K562 (cell line): Measurements from ENCODE around the gene MTCH2. TPM values are rescaled to one million over a fixed set of nuclear protein-coding genes. Genes with fewer than 3 reads are reported as not detected.
A peak's percentile ranks its signal among the peaks of the same experiment; 100 is the strongest.

Experiments
- ATAC-seq: fragments of 200-7000 bp; cut with Tn5 transposase; 3 replicates; pipeline ENCODE4 v1.9.1; 2020; ENCODE audit warnings: moderate library complexity
- BruUV-seq: library from RNA; stranded (reverse); fragments of 400-500 nt; replicated peaks from 2 replicates; lab custom pipeline; 2021; lab: Mats Ljungman, UMichigan
- CTCF ChIA-PET: fragments of 300-600 bp; formaldehyde crosslinking; extraction: SDS; loops from one replicate; lab custom pipeline; 2021; ENCODE audit warnings: low intra/inter-chr PET ratio; lab: Yijun Ruan, JAX
- POLR2A ChIA-PET: fragments of 300-600, 350-650 bp; sonication (Branson Sonifier 250); formaldehyde crosslinking; extraction: SDS; loops from one replicate; lab custom pipeline; 2021; ENCODE audit warnings: antibody characterized with exemption, inconsistent platforms; lab: Yijun Ruan, JAX
- DNase-seq, 4 experiments: peaks; one replicate each; pipeline versions ENCODE4 v3.0.0 to v3.0.0-alpha.2; 2011 to 2018; ENCODE audit warnings: low spot score in 3 of 4, mixed read lengths in 3 of 4; ENCODE audit errors: extremely low read depth in 1 of 4
- FAIRE-seq: peaks from 2 replicates; lab custom pipeline; 2011; peaks lifted over from hg19 to GRCh38; lab: Jason Lieb, UNC
- H2AFZ ChIP-seq: 2 replicates; pipeline ENCODE4 v1.6.0; 2011; ENCODE audit warnings: low read depth, low read length, control low read depth, inconsistent platforms
- H3K27ac ChIP-seq: fragments of 200-600 bp; 3 replicates; pipeline ENCODE4 v1.8.0; 2011; ENCODE audit warnings: low read depth, mild to moderate bottlenecking, control low read depth, inconsistent platforms, low read length, moderate library complexity, mixed read lengths; ENCODE audit errors: extremely low read depth
- H3K27me3 ChIP-seq, 2 experiments: fragments of 300-600 bp in 1 of 2; 2 replicates in 1 of 2; 3 replicates in 1 of 2; pipeline versions ENCODE4 v1.6.0 to v1.8.0; 2011; ENCODE audit warnings: inconsistent platforms in 2 of 2, low read length in 2 of 2, mild to moderate bottlenecking in 1 of 2, mixed read lengths in 1 of 2, moderate library complexity in 1 of 2; ENCODE audit not compliant: control insufficient read depth in 2 of 2, insufficient read depth in 2 of 2
- H3K36me3 ChIP-seq: fragments of 300-600 bp; 3 replicates; pipeline ENCODE4 v1.8.0; 2011; ENCODE audit warnings: mild to moderate bottlenecking, low read length, inconsistent platforms; ENCODE audit not compliant: control insufficient read depth, insufficient read depth
- H3K4me1 ChIP-seq, 2 experiments: fragments of 200-600 bp in 1 of 2; replicated peaks in 1 of 2; 2 replicates in 1 of 2; 3 replicates in 1 of 2; pipeline versions ENCODE4 v1.5.1 to v1.8.0; 2011; ENCODE audit warnings: inconsistent platforms in 2 of 2, low read length in 2 of 2, mild to moderate bottlenecking in 1 of 2, mixed read lengths in 1 of 2, moderate library complexity in 1 of 2; ENCODE audit not compliant: control insufficient read depth in 2 of 2, insufficient read depth in 2 of 2
- H3K4me2 ChIP-seq: 2 replicates; pipeline ENCODE4 v1.6.1; 2011; ENCODE audit warnings: low read length, control low read depth, inconsistent platforms, mixed read lengths; ENCODE audit not compliant: insufficient read depth
- H3K4me3 ChIP-seq: fragments of 200-600 bp; sonication (generic), shearing (Covaris generic); 2 replicates; pipeline ENCODE4 v1.5.1; 2016; ENCODE audit warnings: control low read depth, inconsistent platforms
- H3K79me2 ChIP-seq: fragments of 200-600 bp; 3 replicates; pipeline ENCODE4 v1.8.0; 2011; ENCODE audit warnings: low read length, inconsistent platforms; ENCODE audit not compliant: control insufficient read depth, insufficient read depth
- H3K9ac ChIP-seq, 2 experiments: 2 replicates each; pipeline versions ENCODE4 v1.6.0 to v1.6.1; 2011; ENCODE audit warnings: low read depth in 2 of 2, low read length in 2 of 2, control low read depth in 1 of 2, inconsistent platforms in 1 of 2, mild to moderate bottlenecking in 1 of 2, mixed read lengths in 1 of 2; ENCODE audit not compliant: insufficient read depth in 1 of 2
- H3K9me1 ChIP-seq: one replicate; pipeline ENCODE4 v1.6.0; 2011; ENCODE audit warnings: inconsistent platforms, mild to moderate bottlenecking, low read length, moderate library complexity; ENCODE audit not compliant: control insufficient read depth, insufficient read depth
- H3K9me3 ChIP-seq: replicated peaks from 2 replicates; pipeline ENCODE4 v1.5.1; 2011; ENCODE audit warnings: low read depth, low read length, inconsistent platforms; ENCODE audit not compliant: control insufficient read depth, insufficient read depth
- H4K20me1 ChIP-seq: replicated peaks from 2 replicates; pipeline ENCODE4 v1.6.1; 2011; ENCODE audit warnings: low read length, inconsistent platforms, mixed read lengths; ENCODE audit not compliant: control insufficient read depth, insufficient read depth
- BCOR ChIP-seq: fragments of 450-650 bp; IDR thresholded peaks from 2 replicates; pipeline ENCODE4 v1.6.1; 2016
- CEBPZ ChIP-seq: fragments of 150-350 bp; IDR thresholded peaks from 2 replicates; pipeline ENCODE4 v1.6.1; 2014; ENCODE audit warnings: low read depth, mild to moderate bottlenecking, low read length, borderline replicate concordance
- GATA2 ChIP-seq: sonication (generic); formaldehyde crosslinking; IDR thresholded peaks from 2 replicates; pipeline ENCODE4 v1.4.0; 2020; ENCODE audit warnings: mild to moderate bottlenecking, missing genetic modification reagents
- MAFF ChIP-seq: IDR thresholded peaks from 2 replicates; pipeline ENCODE4 v1.6.1; 2012; ENCODE audit warnings: low read length, improper control_type of control experiment
- MNT ChIP-seq, 2 experiments: fragments of 450-650 bp; conservative IDR thresholded peaks; 2 replicates each; pipeline ENCODE4 v1.6.1; 2017; ENCODE audit warnings: mild to moderate bottlenecking in 2 of 2, moderate library complexity in 2 of 2
- VEZF1 ChIP-seq: fragments of 200-800 bp; sonication (Bioruptor generic); IDR thresholded peaks from 2 replicates; pipeline ENCODE4 v1.6.1; 2017; ENCODE audit warnings: missing genetic modification characterization, missing compliant biosample characterization
- ZBTB7A ChIP-seq: IDR thresholded peaks from 2 replicates; pipeline ENCODE4 v1.6.1; 2011; ENCODE audit warnings: low read depth, mild to moderate bottlenecking, low read length, moderate library complexity, borderline replicate concordance; ENCODE audit not compliant: control insufficient read depth
- ZNF253 ChIP-seq: fragments of 250-450 bp; sonication (Bioruptor Pico); conservative IDR thresholded peaks from 2 replicates; pipeline ENCODE4 v1.6.1; 2021; ENCODE audit warnings: mild to moderate bottlenecking
- WGBS: fragments of 100-300 bp; shearing (Covaris generic); methylation state at CpG from one replicate; pipeline ENCODE4 v1.1.6; 2016; ENCODE audit warnings: low coverage, mixed read lengths; ENCODE audit not compliant: insufficient coverage; ENCODE audit errors: missing lambda C conversion rate; 5-methylcytosine and 5-hydroxymethylcytosine counted together
- in situ Hi-C: fragments of 300-500 bp; cut with MboI; formaldehyde crosslinking; loops from 4 replicates; pipeline ENCODE4 v1.15.0; 2018; ENCODE audit warnings: inconsistent platforms, mixed read lengths
- intact Hi-C: fragments of 100-400 bp; cut with micrococcal nuclease; formaldehyde crosslinking; loops from 2 replicates; pipeline ENCODE4 v1.14.2; 2022
- polyA plus RNA-seq, 8 experiments: library from polyadenylated mRNA; depleted of rRNA in 4 of 8; stranded (reverse) in 5 of 8; unstranded in 3 of 8; fragments of >200 nt; fragmentation: Nextera tagmentation in 2 of 8; fragmentation: Illumina TruSeq in 1 of 8; extraction: Ambion mirVana in 2 of 8; extraction: Trizol in 1 of 8; gene quantifications; 2 replicates each; pipeline versions ENCODE4 v1.2.1 to v1.2.3, GENCODE V29; 2011 to 2014; ENCODE audit warnings: inconsistent platforms in 1 of 8, missing spikeins in 1 of 8
- total RNA-seq, 7 experiments: library from RNA; depleted of rRNA in 6 of 7; stranded (reverse); fragments of >200 nt in 6 of 7; fragmentation: Illumina TruSeq in 2 of 7; extraction: Trizol in 2 of 7; gene quantifications; 2 replicates each; pipeline versions ENCODE4 v1.2.1 to v1.2.3, GENCODE V29; 2011 to 2021; ENCODE audit warnings: low replicate concordance in 1 of 7

The MTCH2 gene
- total and polyA plus RNA-seq, 9 of the 15 experiments (the other 6 are each of a cell fraction or from before 2014, with no cell fraction given): 95.4 to 620 (median 198) TPM

- Histone ChIP-seq H3K4me3 (no peak within 1 kb of the TSS), H3K4me2 (no peak within 1 kb of the TSS), H3K9ac (no peak within 1 kb of the TSS), H3K79me2 (no peaks in the 10 kb centered on the region), H3K27me3 (peaks cover 24 to 35% of the 10 kb centered on the region in 2 experiments), H3K4me1 (peaks cover 0 to 13% of the 10 kb centered on the region in 2 experiments; a peak in 2 of 5 replicates), H3K9me1 (peaks cover 3% of the 10 kb centered on the region), H3K36me3 (no peaks in the 10 kb centered on the region), H2AFZ (no peak within 1 kb of the TSS), H4K20me1 (no peaks in the 10 kb centered on the region), H3K27ac (no peak within 1 kb of the TSS), H3K9me3 (no peaks in the 10 kb centered on the region)
- ChIA-PET CTCF (no interaction called here), POLR2A (interaction anchor here (1.1 to 6.2 kb wide), 2 partner anchors 9 to 22 kb away, joined by 3 to 35 read pairs; partner anchors contain the start of gene FAM180B)
- no TSS peak for BruUV-seq
- ATAC-seq: peak; percentile 34
- in situ Hi-C loops: no loop called here
- TF ChIP-seq BCOR (peak; percentile 48; the same call in 1 of the 2 replicates), MAFF (no peak), ZNF253 (no peak), MNT (conservative IDR thresholded peaks at IDR 0.05) (no peak), ZBTB7A (0 out of 2 replicates have a peak, but pooled peaks have one; percentile 39), GATA2 (CRISPR knock-in tag) (no peak), VEZF1 (CRISPR knock-in tag) (peak; percentile 26; the same call in 1 of the 2 replicates), CEBPZ (no peak)
- 9% methylated on average over 25 of the region's 48 CpGs for WGBS
- intact Hi-C loops: no loop called here
- no peak for FAIRE-seq
- no peak for DNase-seq
Measured at GRCh38 chr11:47593934-47594855, 48.2 kb downstream of the MTCH2 start, which contains the start of gene C1QTNF4. C1QTNF4 (minus strand) TSS chr11:47594411; CDS start chr11:47590810, 3,601 bp downstream.
